GM19397 (cell line): ENCODE data around the gene MEIS2.

Experiments used
- ATAC-seq: cut with Tn5 transposase; IDR thresholded peaks from one replicate; pipeline ENCODE4 v1.9.1; 2021; ENCODE audit warnings: mild to moderate bottlenecking, moderate library complexity; ENCODE audit not compliant: unreplicated experiment

Gene MEIS2

DNA sequence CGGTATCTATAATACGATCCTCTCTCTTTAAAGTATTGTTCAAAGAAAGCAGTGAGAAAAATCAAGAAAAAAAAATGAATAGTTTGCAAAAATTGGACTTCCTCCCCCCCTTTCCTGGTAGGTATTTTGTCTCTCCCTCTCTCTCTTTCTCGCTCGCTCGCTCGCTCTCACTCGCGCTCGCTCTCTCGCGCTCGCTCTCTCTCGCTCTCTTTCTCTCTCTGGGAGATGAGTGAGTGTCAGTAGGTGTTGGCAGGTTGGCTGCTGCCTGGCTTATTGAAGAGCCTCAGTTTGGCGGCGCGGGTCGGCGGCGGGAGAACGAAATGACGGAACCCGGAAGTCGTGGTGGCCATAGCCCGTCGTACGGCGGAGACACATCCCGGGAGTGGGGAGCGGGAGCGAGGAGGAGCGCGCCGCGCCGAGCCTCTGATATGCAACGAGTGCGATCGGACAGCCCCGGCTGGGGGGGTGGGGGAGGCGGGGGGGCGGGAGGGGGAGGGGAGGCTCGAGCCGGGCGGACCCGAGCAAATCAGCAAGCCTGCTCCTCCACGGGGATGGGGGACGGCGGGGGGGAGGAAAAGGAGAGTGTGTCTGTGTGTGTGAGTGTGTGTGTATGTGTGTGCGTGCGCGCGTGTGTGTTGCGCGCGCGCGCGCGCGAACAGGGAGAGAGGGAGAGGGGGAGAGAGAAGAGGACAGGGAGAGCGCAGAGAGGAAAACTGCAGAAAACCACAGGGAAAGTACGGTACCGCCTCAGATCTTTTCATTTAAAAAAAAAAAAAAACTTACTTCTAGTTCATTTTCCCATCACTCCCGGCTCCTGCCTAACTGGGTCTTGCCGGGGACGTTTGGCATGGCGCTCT is at the start of gene MEIS2:
Gene MEIS2 (minus strand): TSS at position 441 of the 857 bp plus-strand sequence. CDS start 1,083 bp downstream, outside the sequence.
- no peak for ATAC-seq

DNA sequence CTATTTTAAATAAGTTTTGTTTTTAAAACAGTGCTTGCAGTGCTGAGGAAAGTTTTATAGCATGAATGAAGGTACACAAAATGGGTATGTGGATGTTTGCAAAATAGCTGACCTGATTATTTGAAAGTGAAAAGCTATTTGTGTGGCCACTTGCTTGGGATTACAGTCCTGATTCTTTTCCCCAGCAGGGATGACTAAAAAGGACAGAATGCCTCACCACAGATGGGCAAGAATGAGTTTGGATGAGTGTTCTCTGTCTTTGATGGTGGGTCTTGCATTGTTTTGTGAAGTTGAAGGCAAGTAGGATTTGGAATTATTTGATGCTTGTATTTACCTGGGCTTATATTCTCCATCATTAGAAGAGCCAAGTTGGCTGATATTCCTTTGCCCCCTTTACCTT is 48.8 kb upstream of the MEIS2 start:
- ATAC-seq: no peak

DNA sequence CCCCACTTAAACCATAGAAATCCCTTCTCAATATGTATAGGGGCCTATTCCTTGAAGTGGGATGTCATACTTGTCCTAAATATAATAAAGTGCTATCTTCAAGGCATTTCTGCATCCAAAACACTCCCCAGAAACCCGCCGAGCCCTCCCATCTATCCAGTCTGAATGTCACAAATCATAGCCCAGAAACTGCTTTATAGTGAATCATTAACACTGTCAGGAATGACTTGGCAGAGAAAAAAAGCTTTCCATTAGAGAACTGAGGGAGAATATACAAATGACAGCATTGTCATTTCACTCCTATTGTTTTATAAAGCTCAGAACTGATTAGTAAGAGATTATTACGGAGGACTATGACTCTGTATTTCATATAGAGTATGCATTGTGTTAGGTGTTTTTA is 48.4 kb upstream of the MEIS2 start:
- no peak for ATAC-seq

DNA sequence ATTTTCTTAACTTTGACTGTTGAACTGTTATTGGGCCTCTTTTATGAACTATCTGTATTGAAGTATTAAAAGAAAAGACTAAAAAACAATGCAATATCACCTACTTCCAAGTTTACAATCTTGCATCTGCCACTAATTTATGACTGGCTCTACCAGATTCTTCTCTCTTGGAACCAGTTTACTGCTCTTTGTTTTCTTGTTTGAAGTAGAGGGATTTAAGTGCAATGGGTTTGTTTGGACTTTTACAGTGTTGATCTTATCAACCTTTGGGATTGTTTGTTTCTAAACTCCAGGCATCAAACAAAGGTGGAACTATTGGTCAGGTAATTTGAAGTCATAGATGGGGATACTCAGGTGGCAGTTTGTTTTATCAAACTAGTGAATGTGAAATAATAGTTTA is 43.0 kb upstream of the MEIS2 start:
- no peak for ATAC-seq

DNA sequence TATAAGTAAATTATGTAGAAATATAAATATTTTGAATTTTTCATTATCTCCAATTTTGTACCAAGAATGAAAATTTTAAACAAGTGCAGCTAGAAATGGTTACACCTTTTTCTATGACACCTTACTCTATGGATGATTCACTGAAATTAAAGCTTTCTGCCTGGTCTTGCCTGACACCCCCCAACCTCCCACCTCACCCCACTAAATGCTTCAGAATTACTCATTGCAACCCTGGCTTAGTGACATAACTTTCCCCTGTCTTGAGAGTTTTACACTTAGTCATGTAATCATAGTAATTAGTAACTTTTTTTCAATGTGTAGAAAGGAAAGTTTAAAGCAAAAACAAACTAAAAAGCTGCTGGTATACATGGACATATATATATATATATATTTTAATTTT is 42.0 kb upstream of the MEIS2 start:
- ATAC-seq: no peak

DNA sequence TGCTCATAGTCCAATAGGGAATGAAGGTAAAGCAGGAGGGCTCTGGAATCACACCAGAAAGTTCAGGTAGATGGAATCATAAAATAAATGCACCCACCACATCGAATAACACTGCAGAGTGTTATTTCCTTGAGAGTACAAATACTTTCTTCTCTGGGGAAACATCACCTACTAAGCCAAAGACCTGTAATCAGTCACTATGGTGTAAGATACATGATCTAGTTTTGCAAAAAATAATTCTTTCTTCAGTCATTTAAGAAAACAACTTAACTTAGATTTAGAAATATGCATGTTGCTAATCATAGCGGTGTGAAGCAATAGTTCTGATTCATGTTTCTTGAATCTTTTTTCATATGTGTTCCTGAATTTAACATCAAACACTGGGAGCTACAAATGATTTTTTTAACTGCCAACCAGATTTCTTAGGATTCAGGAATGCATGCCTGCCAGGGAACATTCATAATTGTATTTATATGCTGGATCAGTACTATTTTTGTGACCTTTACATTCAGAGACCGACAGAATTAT is 40.2 kb upstream of the MEIS2 start:
- no peak for ATAC-seq

DNA sequence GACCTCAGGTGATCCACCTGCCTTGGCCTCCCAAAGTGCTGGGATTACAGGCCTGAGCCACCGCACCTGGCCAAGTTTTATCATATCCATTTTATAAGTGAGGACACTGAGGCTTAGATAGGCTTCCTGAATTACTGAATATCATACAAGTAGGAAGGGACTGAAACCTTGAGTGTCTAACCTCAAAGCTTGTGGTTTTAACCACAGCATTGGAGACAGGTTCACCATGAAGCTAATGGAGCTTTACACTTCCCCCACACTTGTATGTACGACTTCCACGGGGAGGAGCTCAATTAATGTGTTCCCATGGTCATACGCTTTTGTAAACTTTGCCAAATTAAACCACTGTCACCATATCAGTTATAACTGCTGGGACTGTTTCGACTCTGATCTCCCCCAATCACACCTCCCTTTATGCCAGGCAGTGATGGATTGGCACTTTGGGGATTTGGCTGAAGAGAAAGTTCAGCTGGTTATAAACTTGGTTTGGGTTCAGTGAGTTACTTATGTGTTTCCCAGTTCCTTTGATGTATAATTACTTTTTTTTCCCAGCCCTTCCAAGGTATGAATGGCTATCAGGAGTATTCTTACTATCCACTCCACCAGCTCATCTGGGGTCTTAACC is 38.4 kb upstream of the MEIS2 start:
- ATAC-seq: no peak

DNA sequence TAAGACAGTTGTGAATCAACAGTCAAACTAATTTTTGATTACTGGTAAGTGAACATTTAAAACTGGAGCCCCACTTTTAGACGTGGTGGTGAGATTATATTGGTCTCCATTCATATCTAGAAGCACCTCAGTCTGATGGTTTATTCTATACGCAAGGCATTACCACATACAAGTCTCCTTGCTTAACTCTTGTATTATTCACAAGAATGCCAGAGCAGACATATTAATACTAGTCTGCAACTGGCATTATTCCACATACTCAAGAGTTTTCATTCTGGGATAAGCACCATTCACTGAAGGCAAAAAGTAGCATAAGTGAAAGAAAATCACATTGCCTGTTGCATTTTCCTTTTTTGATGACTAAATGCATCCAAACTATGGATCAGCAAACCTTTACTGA is 36.9 kb upstream of the MEIS2 start:
- no peak for ATAC-seq

DNA sequence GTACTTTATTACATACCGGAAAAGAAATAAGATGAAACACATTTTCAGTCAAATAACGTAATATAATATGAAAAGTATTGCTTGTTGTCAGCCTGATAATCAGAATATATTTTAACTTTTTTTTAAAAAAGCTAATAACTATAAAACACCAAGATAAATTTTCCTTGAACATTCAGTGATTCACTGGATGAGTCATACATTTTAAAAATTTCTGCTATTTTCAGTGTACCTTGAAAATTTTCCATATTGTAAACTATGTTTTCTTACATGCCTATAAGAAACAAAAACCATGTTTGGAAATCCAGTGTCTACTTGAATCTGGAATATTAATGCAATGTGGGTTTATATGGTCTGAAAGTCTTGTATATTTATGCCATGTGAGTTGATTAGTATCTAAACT is 36.3 kb upstream of the MEIS2 start:
- ATAC-seq: no peak

DNA sequence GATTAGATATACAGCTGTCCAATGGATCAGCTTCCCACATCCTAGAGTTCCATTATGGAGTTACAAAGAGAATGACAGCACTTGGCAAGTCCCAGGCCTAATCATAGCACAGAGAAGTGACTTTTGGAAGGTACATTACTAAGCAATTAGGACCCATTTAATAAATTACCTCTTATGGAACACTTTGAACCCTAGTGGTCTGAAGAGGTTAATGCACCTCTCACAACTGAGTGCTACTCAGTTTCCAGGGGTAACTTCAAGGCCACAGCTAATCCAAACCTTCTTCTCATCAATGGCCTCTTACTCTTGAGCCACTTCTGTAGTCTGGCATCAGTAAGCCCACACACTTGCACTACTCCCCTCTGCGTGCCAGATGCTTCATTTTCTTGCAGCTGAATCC is 34.9 kb upstream of the MEIS2 start:
- no peak for ATAC-seq

DNA sequence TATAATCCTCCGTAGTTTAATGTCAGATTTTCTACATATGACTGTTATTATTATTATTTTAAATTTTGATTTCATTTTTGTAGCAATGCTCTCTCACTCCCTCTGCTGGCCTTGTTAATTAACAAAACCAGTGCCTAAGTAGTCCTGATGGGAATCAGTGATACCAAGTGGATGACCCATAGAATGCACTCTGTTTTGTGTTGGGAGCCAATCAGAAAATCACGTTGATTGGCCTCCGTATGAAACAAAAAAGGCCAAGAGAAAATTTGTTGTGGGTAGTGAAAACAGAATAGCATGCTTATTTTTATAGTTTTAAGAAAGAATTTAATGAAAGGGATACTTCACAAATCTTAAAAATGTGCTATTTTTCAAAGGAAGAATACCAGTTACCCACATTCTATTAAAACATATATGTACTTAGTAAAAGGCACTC is 34.4 kb upstream of the MEIS2 start:
- ATAC-seq: no peak

DNA sequence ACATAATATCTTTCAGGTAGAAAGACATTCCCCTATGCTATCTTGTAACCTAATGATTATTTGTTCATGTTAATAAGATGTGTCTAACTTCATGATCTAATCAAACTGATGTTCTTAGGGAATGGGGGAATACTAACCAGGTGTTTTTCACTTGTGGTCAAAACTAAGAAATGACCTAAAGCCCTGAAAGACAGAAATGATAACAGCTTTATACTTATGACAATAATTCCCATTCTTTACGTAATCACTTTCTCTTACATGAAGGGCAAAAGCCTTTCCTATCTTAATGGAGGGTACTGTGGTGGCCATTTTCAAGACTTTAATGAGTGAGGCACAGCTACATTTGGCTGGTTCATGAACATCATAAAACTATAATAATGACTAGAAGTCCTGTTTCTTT is 33.9 kb upstream of the MEIS2 start:
- ATAC-seq: no peak

DNA sequence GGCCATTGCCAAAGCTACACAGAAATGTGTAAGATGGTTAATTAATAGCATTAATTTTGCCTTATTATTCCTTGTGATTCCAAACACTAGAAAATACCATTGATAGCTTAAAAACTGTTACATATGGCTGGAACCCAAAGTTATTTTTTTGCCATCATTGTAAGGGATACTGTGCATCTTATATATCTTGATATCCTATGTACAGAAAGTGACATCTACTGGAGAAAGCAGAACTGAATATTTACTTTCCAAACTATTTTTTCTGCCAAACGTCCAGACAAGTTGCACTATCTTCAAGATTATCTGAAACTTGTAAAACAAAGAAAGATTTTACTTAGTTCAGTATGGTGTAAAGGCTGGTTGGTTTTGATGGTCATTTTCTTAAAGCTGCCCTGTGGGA is 33.3 kb upstream of the MEIS2 start:
- ATAC-seq: no peak

DNA sequence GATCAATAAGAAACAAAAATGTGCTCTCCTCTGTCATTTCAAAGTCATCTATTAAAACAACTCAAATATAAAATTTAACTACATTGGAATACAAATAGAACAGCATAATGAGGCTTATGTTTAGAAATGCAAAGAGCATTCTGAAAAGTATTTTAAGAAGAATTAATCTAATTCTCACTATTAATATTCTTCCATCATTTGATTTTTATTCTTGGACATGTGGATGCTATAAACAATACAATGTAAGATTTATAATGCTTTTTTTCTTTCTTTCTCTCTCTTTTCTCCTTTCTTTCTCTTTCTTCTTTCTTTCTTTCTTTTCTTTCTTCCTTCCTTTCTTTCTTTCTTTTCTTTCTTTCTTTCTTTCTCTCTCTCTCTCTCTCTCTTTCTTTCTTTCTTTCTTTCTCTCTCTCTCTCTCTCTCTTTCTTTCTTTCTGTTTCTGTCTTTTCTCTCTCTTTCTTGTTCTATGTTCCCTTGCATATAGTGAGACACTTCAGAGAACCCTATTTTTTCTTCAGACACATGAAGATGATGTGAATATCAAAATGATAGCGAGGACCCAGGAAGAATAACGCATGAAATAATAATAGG is 32.6 kb upstream of the MEIS2 start:
- ATAC-seq: no peak

DNA sequence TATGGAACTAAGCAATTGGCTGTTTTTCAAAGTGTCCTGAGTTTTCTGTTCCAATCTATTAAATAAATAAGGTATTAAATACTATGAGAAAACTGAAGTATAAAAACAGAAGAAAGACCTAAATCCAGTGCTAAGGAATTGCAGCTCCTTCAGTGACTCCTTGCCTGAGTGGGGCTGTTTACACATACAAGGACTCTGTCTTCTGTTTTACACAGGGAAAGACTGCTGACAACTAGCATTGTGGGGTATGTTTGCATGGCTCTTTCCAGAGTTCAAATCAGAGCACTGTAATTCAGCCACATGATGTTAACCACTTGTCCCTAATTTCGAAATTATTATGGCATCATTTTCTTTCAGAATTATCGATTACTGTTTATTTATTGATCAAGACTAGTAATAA is 31.3 kb upstream of the MEIS2 start:
- ATAC-seq: no peak

DNA sequence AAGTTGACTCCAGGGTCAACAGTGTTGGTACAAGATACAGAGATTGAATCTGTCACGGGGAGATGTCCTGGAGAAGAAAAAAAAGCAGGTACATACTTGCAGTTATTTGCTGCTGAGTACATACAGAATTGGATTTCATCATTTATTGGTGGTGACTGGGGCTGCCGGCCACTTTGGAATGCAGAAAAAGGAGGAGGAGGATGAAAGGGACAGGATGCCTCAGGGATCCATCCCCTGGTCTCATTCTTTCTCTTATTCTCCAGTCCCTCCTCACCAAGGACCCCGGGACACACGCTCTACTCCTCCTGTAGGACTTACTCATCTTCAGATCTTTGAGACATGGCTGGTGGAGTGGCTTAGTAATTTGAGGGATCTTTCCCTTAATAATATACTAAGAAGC is 30.0 kb upstream of the MEIS2 start:
- no peak for ATAC-seq

DNA sequence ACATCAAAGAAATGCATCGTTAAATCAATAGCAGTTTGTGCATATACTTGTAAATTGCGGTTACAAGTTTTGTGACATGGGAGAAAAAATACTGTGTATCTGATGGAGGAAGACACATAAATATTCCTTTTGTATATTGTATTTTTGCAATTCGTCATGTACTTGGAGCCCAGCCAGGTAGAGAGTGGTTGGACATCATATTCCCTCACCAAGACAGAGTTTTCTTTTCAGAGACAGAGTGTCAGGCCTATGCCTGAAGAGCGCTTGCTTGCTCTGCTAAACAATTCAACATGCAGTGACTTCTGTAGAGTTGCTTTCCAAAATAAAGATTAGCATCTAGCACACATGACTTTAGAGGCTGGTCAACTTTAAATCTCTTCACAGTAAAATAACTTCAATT is 24.8 kb upstream of the MEIS2 start:
- ATAC-seq: no peak

DNA sequence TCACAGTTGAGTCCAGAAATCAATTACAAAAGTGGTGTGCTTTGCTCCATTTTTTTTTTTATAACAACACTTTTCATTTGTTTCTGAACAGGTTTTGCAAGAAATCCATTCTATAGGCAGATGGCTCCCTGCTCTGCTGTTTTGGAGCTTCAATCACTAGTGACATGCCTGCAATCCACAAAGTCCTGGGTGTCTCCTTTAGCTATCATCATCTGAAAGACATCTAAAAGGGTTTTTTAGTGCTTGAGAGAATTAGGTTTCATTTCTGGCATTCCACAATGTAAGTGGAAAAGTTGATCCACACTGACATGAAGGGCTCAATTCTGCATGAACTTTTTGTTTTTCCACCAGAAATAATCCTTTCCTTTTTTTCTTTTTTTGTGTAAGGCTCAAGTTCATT is 24.0 kb upstream of the MEIS2 start:
- no peak for ATAC-seq

DNA sequence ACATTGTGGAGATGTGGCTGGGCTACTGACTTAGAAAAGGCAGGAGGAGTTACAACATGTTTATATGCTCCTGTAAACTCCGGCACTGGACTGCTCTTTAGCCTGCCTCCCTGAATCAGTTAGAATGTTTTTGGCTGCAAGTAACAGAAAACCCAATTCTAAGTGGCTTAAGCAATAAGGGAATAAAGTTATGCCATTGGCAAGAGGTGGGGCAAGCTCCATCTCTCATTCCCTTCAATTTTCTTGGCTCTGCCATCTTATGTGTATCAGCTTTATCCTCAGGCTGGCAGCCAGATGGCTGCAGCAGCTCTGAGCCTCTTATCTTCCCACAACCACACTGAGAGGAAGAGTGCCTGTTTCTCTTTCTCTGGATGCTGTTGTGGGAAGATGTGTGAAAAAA is 22.4 kb upstream of the MEIS2 start:
- no peak for ATAC-seq

DNA sequence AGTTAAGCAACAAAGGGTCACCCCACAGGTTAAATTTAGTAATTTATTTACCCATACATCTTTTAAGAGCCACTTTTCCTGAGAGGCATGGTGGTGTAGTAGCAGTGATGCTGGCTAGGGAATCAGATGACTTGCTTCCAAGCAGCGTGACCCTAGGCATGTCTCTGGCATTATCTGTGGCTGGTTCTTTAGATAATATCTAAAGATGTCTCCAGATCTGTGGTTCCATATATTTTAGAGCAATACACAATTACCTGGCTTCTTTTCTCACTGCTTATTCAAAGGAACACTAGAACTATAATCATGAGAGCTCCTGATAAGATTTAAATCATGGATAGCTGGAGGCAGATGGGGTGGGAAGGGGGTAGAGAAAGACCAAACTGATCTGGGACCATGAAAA is 21.1 kb upstream of the MEIS2 start:
- ATAC-seq: no peak

DNA sequence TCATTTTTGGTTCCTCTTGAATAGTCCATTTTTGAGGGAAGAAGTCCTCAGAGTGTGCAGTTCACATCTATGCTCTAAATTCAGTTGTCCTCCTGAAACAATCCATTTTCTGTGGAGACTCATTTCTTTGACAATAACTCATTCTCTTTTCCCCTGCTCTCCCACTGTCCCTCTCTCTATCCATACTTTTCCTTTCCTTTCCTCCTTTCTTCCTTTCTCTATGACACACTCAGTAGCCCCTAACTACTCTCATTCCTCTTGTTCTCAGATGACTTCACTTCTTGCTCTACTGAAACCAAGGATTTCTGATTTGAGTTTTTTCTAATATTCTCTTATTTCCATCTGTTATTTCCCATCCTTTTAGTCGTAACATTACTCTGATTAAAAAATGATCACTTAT is 16.7 kb upstream of the MEIS2 start:
- no peak for ATAC-seq

DNA sequence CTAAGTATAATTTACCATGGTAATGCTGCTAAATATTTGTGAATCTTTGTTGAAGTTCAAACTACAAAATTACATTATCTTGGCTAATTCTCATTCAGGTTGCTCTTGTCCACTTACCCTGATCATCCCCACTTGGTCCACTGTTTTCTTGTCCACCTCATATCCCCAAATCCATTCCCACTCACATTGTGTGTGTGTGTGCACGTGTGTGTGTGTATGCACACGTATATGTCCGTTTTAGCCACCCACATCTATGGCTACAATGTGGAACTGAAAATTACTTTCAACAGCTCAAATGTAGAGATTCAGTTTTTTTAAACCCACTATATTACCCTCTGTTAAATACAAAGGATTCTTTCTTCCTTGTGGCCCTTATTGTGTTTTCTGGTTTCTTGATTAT is 15.2 kb upstream of the MEIS2 start:
- no peak for ATAC-seq
